Limb (tissue), 2 donors: ENCODE results near the gene CAMK2N2.

ENCODE experiments used
- DNase-seq, 2 donors: peaks; one replicate each; pipeline ENCODE4 v3.0.0-alpha.2; 2016; ENCODE audit errors: extremely low spot score in 2 of 2

The CAMK2N2 gene

DNA sequence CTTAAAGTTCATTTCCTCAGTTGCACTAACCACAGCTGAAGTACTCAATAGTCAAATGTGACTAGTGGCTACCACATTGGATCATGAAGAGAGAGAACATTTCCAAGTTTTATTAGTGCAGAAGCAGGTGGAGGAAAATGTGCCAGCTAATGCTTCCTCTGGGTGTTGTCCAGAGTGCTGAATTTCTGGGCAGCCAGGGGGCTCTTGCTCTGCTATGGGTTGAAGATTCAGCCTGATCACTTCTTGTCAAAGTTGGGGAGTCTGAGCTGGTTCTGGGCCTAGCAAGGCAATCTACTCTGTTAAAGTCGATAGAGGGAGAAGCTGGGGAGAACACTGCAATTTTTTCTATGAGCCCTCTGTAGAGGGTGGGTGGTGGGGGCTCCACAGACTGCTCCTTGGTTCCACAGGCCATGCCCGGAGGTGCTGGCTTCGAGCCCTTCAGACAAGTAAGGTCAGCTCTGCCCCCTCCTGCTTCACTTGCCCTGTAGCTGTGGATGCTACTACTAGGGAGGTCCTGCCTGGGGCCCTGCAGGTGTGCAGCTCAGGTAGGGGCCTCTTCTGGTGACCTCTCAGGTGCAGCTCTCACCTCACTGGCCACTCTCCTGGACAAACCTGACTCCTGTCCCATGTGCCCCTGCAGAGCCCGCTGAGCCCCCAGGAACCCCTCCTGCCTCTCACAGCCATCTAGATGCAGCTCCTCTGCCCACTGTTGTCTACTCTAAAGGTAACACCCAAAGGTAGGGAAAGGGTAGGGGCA, 20.8 kb downstream of the CAMK2N2 start:
- peak in 1 of 2 donors; percentile 57 for DNase-seq

DNA sequence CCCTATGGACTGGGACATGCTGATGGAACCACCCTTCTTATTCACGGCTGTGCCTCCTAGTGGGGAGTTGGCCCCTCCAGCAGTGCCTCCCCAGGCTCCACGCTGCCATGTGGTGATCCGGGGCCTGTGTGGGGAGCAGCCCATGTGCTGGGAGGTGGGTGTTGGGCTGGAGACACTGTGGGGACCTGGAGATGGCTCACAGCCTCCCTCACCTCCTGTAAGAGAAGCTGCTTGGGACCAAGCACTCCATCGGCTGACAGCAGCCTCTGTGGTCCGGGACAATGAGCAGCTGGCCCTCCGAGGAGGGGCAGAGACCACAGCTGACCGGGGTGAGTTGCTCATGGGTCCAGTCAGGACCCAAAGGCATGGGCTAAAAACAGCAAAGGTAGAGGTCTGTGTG, 21.6 kb downstream of the CAMK2N2 start:
- DNase-seq = no peak

DNA sequence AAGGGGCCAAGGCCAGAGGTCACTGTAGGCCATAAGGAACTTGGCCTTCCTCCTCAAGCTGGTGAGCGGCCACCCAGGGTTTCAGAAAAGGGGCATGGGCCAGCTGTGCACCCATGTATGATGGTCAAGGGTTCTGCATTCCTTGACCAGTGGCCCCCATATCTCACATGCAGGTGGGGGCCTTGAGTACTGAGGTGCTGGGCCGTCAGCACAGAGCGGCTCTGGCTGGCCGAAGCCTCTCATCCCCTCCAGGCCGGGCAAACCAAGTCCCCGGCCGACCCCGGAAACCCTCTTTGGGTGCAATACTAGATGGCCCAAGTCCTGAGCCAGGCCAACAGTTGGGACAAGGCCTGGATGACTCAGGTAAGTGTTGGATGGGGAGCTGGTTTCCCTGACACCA, 22.1 kb downstream of the CAMK2N2 start:
- no peak for DNase-seq

DNA sequence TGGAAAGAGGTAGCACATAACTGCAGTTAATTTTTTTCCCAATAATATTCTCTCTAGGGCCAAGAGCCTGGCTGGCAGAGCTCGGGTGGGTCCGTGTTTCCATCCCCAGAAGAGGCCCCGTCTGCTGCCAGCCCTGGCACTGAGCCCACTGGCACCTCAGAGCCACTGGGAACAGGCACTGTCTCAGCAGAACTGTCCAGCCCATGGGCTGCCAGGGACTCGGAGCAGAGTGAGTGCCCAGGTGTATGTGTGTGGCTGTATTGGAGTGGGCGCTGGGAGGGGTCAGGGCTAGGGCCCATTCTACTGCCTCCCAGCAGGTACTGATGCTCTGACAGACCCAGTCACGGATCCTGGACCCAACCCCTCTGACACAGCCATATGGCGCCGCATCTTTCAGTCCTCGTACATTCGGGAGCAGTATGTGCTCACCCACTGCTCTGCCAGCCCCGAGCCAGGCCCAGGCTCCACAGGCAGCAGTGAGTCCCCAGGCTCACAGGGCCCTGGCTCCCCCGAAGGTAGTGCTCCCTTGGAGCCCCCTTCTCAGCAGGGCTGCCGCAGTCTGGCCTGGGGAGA, 23.0 kb downstream of the CAMK2N2 start:
- DNase-seq = no peak

DNA sequence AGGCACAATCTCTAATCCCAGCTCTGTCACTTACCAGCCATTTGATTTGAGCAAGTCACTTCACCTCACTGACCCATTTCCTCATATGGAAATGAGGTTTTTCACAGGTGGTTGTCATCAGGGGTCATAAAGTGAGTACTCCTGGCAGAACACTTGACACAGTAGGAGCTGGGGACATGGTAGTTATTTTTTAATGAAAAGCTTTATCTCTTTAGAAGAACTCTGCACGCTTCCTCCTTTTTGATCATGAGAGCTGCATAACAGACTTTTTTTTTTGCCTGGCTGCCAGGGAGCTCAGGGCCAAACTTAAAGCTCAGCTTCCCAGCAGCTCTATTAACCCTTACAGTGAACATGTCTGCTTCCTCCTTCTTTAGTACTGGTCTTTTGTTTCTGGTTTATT, 23.5 kb downstream of the CAMK2N2 start:
- DNase-seq = no peak

DNA sequence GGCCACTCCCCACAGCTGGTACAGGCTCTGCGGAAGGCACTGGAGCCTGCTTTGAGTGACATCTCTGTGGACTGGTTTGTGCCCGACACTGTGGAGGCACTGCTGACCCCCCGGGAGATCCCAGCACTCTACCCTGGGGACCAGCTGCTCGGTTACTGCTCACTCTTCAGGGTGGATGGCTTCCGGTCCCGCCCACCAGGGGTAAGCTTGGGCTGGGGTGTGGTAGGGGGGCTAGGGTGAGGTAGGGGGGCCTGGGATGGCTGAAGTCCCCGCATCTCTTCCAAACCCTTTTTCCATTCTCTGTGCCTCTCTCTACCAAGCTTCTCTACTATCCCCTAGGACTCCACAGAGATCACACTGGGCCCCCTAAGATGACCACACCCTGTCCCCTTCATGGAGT, 24.1 kb downstream of the CAMK2N2 start:
- no peak for DNase-seq

DNA sequence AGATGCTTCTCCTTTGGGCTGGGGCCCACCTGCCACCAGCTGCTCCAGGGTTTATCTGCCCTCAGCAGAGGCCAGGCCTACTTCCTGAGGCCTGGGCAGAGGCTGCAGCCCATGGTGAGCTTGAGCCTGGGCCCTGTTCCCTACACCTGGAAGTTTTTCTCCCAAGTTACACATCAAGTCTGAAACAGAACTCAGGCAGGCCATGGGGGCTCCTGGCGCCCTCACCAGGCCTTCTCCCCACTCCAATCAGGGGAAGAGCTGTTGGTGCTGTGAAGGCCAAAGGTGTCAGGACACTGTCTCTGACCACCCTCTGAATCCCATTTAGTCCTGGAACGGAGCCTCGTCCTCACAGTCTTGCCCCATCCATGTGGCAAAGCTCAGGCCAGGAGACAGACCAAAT, 24.7 kb downstream of the CAMK2N2 start:
- no peak for DNase-seq

DNA sequence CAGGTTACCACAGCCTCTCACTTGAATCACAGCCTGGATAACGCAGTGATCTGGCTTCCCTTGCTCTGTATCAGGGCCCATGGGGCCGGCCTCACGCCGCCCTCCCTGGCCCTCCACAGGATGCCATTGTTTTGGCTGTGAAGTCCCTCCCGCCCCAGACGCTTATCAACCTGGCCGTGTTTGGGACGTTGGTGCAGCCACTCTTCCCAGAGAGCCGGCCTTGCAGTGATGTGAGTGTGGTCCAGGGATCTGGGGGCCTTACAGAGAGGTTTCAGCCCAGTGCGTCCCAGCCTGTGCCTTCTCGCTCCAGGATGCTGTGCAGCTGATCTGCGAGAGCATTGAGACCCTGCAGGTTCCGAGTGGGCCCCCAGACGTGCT, 25.3 kb downstream of the CAMK2N2 start:
- DNase-seq = no peak

DNA sequence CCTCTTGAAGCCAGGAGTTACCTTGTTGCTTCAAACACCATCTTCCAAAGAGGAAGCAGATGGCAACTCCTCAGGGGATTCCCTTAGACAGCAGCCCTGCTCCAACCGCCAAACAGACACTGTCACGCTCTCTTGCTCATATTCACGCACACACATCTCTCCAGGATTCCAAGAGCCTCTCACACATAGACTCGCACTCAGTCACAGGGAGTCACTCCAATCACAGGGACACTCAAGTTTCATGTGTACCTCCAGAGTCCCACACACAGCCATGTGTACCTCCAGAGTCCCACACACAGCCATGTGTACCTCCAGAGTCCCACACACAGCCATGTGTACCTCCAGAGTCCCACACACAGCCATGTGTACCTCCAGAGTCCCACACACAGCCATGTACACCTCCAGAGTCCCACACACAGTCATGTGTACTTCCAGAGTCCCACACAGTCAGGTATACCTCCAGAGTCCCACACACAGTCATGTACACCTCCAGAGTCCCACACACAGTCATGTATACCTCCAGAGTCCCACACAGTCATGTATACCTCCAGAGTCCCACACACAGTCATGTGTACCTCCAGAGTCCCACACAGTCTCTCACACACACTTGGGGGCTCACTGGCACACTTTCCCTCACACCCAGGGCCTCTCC, 25.8 kb downstream of the CAMK2N2 start:
- no peak for DNase-seq

DNA sequence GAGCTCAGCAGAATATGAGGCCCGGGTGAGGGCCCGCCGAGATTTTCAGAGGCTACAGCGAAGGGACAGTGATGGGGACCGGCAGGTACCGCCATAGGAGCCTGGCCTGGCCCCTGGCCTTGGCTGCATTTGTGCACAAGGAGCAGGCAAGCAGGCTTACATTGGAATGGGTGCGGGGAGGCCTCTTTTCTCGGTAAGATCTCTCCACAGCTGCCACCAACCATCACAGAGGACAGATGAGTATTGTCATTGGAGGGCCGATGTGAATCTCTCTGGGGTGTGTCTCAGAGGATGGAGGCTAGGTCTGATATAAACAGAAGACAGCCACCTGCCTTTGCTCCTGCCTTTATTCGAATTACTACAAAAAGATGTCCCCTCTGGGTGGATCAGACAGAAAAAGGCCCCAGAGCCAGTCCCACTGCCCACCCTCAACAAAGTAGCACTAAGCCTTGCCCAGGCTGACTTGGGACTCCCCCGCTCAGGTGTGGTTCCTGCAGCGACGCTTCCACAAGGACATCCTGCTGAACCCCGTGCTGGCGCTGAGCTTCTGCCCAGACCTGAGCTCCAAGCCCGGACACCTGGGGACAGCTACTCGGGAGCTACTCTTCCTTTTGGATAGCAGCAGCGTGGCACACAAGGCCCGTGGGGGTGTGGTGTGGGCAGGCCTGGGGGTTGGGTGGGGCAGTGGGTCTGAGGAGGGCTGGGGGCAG, 26.5 kb downstream of the CAMK2N2 start:
- no peak for DNase-seq

DNA sequence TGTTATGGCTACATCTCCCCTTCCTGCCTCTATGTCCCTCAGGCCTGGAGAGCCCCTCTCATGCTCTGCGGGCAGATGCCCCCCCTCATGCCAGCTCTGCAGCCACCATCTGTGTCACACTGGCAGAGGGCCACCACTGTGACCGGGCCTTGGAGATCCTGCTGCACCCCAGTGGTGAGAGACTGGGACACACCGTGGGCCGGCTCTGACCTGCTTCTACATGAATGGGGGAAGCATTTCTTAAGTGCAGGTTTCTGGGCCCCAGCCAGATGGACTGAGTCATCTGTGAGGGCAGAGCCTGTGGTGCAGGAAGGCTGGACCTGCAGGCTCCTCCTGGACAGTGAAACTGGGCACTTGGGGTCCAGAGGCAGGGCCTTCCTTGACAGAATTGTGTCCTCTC, 27.1 kb downstream of the CAMK2N2 start:
- DNase-seq = no peak

DNA sequence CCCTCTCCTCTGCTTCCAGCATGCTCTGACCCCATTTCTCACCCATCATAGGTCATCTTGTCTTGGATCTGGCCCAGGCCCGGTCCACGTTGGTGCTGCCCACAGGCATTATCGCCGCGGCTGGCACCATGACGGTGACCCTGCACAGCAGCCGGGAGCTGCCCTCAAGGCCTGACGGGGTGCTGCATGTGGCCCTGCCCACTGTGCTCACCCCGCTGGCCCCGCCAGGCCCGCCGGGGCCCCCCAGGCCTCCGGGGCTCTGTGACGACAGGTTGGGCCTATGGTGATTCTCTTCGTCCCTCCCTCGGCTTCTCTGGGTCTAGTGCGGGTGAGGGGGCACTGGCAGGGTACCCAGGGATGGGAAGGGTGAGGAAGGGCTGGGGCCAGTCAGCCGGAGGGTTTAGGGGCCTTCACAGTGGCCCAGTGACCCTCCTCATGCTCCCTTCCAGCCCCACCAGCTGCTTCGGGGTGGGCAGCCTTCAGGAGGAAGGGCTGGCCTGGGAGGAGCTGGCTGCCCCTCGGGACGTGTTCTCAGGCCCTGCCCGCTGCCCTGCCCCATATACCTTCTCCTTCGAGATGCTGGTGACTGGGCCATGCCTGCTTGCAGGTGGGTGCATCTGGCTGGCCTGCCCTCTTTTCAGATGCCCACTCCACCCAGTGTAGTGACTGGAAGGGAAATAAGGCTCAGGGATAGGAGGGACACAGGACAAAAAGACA, 28.1 kb downstream of the CAMK2N2 start:
- DNase-seq = no peak

DNA sequence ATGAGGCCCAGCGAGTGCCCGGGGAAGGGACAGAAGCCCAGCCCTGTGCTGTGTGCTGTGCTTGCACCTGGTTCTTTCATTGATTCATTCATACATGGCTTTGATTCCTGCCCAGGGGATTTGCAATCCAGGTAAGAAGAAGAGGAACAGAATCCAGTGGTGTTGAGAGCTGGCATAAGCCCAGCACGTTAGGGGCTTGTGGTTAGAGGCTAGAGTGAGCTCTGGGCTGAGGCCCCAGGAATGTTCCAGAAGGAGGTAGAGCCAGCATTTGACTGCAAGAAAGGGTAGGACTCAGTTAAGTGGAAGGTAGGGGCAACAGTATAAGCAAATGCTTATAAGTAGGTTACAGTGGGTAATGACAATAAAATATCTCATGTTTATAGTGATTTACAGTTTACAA, 29.7 kb downstream of the CAMK2N2 start:
- DNase-seq = no peak

DNA sequence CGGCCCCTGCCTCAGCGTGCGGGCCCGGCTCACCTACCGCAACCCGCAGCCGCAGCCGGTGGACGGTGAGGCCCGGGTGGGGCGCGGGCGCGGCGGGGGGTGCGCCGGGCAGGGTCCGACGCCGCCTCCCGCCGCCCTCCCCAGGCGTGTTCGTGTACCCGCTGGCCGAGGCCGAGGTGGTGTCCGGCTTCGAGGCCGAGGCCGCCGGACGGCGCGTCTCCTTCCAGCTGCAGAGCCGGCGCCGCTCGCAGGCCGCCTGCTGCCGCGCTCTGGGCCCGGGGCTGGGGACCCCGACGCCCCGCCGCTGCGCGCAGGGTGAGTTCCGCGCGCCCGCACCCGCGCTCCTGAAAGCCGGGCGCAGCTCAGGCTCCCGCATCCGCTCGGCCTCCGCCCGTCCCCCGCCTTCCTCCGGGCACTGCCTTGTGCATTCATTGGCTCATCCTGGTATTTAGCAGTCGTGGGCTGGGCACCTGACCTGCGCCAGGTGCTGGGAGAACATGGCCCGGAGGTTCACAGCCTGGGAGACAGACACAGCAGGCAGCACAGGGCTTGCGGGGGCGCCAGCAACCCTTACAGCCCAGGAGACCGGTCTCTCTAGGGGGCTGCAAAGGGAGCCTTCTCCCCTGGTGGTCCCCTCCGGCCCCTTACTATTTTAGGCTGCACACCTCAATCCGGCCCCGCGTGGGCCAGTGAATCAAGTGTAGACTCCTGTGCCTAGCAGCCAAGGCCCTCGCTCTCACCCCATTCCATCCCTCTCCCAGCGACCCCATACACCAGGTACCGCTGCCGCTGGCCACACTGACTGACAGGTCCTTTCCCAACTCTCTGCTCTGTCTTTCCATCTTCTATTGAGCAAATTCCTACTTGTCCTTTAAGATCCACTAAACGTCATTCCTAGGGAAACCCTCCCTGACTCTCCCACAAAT, 30.5 kb downstream of the CAMK2N2 start:
- no peak for DNase-seq

DNA sequence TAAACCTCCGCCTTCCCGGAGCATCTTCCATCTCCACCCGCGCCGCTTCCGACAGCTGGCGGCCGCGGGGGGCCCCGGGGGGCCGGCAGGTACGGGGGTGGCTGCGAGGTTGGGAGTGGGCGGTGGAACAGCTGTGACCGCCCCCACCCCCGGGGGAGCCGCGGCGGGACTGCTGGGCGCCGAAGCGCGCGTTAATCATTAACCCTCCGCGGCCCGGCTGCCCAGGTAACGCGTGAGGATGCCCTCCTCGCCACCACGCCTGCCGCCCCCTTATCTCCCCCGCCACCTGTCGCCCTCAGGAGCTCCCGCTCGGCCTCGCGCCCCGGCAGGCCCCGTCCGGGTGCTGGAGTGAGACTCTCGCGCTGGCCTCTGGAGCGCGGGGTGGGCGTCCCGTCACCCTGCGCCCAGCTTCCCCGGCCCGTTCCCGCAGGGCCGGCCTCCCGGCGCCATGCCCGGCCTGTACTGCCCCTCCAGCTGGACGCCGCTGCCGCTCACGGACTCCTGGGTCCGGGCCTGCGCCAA, 31.2 kb downstream of the CAMK2N2 start:
- no peak for DNase-seq

DNA sequence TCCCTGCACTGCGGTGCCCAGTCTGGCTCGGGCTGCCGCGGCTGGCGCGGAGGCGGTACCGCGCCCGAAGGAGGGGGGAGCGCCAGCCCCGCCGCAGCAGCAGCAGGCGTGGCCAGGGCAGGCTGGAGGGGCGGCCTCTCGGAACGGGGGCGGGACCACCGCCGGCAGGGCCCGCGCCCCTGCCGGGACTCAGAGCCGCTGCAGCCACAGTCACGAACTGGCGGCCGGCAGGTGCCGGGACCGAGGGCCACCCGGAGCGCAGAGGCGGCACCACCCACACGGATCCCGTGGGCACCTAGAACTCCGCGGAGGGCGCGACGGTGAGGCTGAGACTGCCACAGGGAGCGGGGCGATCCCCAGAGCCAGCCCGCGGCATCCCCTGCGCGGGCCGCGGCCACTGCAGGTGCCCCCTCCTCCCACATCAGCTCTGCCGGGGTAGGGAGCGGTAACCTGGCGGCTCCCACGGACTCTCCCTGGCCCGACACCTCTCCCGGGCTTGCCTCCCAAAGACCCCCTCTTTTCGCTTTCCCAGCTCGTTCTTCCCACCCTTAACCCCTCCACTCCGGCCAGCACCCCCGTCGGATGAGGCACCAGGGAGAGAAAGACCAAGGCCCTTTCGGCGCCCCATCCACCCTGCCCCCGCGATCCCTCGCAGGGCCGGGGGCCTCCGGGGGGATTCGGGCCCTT, 31.8 kb downstream of the CAMK2N2 start, which contains the start of gene VWA5B2:
VWA5B2 (plus strand) TSS at position 192 of the 687 bp plus-strand sequence. CDS start 944 bp downstream, outside the sequence.
- peak; percentile 38 to 77 for DNase-seq

DNA sequence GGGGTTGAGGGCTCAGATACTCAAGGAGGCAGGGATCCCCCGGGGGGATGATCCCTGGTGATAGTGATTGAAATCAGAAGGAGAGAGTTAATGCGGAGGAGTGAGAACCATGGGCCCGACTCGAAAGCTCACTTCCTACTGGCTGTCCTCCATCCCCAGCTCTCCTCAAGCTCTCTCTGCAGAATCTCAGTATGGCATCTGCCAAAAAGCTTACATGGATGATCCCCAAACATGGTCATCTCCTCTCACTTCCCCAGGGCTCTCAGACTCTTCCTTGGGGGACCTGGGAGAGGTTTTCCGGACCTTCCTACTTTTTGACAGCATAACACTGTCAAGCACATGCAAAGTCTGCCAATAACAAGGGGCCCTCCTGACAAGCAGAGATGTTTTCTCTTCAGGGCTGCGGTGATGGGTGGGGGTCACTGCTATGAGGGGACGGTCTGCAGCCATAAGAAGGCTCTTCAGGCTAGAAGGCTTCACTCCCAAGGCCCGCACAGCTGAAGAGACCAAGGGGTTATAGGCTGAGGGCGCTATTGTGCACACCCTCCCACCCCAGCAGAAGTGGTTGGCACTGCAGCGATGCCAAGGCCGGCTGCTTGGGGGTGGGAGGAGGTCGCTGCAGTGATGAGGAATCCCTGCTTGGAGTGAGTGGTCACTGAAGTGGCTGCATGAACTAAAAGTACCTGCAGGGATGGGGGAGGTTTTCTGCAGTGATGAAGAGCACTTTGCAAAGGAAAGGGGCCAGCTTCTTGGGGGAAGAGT, 32.8 kb downstream of the CAMK2N2 start:
- no peak for DNase-seq

DNA sequence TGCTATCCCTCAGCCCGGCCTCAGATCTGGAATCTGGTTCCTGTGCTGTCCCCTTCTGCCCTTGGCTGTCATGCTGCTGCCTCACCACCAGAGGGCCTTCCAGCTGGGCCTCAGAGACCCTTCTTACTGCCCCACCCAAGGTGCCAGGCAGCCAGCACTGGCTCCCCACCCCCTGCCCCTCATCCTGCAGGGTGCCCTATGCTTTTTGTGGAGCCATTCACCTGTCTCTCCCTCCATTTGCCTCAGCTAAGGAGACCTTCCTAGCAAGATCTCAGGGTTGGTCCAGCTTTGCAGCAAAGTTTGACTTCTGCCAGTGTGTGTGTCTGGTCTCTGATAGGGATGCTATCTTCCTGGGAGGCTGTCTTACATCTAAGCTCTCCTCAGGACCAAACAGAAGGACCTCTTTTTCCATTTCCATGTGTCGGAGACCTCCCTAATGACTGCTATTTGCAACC, 33.8 kb downstream of the CAMK2N2 start:
- no peak for DNase-seq

DNA sequence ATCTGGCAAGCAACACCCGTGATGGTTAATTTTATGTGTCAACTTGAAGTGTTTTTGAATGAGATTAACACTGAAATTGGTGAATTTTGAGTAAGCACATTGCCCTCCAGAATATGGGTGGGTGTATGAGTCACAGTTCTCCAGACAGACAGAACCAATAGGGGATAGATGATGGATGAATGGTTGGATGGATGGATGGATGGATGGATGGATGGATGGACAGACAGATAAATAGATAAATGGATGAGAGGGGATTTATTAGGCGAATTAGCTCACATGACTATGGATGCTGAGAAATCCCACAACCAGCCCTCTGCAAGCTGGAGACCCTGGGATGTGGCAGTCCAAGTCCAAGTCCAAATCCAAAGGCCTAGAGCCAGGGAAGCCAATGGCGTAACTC, 37.4 kb downstream of the CAMK2N2 start:
- no peak for DNase-seq
